HEK293T (cell line): ENCODE measurements around the gene LSAMP.

ENCODE experiments used
- CTCF ChIA-PET: fragments of 350-600 bp; formaldehyde crosslinking; extraction: SDS; loops from one replicate; lab custom pipeline; 2021; ENCODE audit warnings: antibody characterized with exemption, inconsistent platforms; lab: Yijun Ruan, JAX
- POLR2A ChIA-PET: fragments of 350-600 bp; formaldehyde crosslinking; extraction: SDS; loops from one replicate; lab custom pipeline; 2020; ENCODE audit warnings: antibody characterized with exemption, inconsistent platforms; lab: Yijun Ruan, JAX
- DNase-seq: peaks from one replicate; pipeline ENCODE4 v3.0.0; 2012; ENCODE audit warnings: mixed read lengths; ENCODE audit errors: extremely low spot score
- ARNT ChIP-seq: fragments of 450-650 bp; IDR thresholded peaks from 2 replicates; pipeline ENCODE4 v1.6.1; 2017; ENCODE audit warnings: mild to moderate bottlenecking
- BHLHE40 ChIP-seq: fragments of 450-650 bp; IDR thresholded peaks from 2 replicates; pipeline ENCODE4 v1.6.1; 2016; ENCODE audit warnings: mild to moderate bottlenecking, moderate library complexity, borderline replicate concordance
- CTBP1 ChIP-seq: fragments of 450-650 bp; IDR thresholded peaks from 2 replicates; pipeline ENCODE4 v1.6.1; 2016; ENCODE audit warnings: borderline replicate concordance
- ELF4 ChIP-seq: fragments of 450-650 bp; IDR thresholded peaks from 2 replicates; pipeline ENCODE4 v1.6.1; 2017; ENCODE audit warnings: antibody characterized with exemption
- FOXA1 ChIP-seq: fragments of 450-650 bp; IDR thresholded peaks from 2 replicates; pipeline ENCODE4 v1.6.1; 2016; ENCODE audit warnings: mild to moderate bottlenecking
- FOXK2 ChIP-seq: fragments of 450-650 bp; IDR thresholded peaks from 2 replicates; pipeline ENCODE4 v1.6.1; 2016; ENCODE audit warnings: mild to moderate bottlenecking
- FOXM1 ChIP-seq: fragments of 450-650 bp; IDR thresholded peaks from 2 replicates; pipeline ENCODE4 v1.6.1; 2017; ENCODE audit warnings: mild to moderate bottlenecking, borderline replicate concordance
- HDGF ChIP-seq: fragments of 450-650 bp; IDR thresholded peaks from 2 replicates; pipeline ENCODE4 v1.6.1; 2017; ENCODE audit warnings: antibody characterized with exemption, borderline replicate concordance
- L3MBTL2 ChIP-seq: fragments of 450-650 bp; conservative IDR thresholded peaks from 2 replicates; pipeline ENCODE4 v1.6.1; 2016; ENCODE audit warnings: mild to moderate bottlenecking
- LEF1 ChIP-seq: fragments of 450-650 bp; IDR thresholded peaks from 2 replicates; pipeline ENCODE4 v1.6.1; 2017; ENCODE audit warnings: mild to moderate bottlenecking, borderline replicate concordance
- NFRKB ChIP-seq: fragments of 450-650 bp; IDR thresholded peaks from 2 replicates; pipeline ENCODE4 v1.6.1; 2016; ENCODE audit warnings: mild to moderate bottlenecking, moderate library complexity
- SP1 ChIP-seq: fragments of 450-650 bp; IDR thresholded peaks from 2 replicates; pipeline ENCODE4 v1.6.1; 2017
- SUZ12 ChIP-seq: fragments of 450-650 bp; IDR thresholded peaks from 2 replicates; pipeline ENCODE4 v1.6.1; 2016; ENCODE audit warnings: mild to moderate bottlenecking
- TARDBP ChIP-seq: fragments of 450-650 bp; IDR thresholded peaks from 2 replicates; pipeline ENCODE4 v1.6.1; 2016
- ZNF384 ChIP-seq: fragments of 450-650 bp; IDR thresholded peaks from 2 replicates; pipeline ENCODE4 v1.6.1; 2016
- TF ChIP-seq, protein P1 (sequence below): fragments of 450-650 bp; IDR thresholded peaks from 2 replicates; pipeline ENCODE4 v1.6.1; 2016

The LSAMP gene

DNA sequence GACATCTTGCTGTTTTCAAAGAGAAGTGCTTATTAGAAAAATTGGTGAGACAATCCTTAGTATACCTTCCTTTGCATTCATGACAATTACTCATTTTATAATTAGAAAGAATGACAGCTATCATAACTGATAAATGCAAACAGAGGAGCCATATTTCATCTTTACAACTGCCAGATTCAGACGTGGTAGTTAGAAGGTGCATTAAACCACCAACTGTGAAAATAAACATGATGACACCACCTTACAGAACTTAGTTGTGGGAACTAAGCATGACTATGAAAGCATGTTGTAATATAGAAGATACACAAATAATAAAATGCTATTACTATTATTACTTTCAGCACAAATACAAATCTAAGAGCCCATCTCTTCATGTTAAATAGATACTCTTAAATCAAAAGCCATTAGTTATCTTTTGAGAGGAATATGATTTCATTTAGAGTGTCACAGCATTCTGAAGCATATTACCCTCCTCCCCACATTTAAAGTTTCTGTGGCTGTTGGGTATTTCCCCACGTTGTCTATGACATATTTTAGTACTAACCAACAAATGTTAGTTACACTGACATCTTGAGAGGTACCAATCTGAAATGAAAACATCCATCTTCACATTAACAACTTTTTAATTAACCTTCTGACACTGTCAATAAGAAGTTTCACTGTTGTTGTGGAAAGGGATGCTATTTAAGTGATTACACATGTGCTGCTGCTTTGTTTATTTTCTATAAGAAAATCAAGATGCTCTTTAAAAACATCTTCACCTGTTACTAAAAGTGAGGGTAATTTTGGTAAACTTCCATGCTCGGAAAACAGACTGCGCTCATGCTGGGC is 163.8 kb downstream of the LSAMP start:
- CTCF ChIA-PET = no interaction called here
- POLR2A ChIA-PET = no interaction called here
- no peak for DNase-seq
- TF ChIP-seq L3MBTL2 = no peak
- TF ChIP-seq, protein P1, sequence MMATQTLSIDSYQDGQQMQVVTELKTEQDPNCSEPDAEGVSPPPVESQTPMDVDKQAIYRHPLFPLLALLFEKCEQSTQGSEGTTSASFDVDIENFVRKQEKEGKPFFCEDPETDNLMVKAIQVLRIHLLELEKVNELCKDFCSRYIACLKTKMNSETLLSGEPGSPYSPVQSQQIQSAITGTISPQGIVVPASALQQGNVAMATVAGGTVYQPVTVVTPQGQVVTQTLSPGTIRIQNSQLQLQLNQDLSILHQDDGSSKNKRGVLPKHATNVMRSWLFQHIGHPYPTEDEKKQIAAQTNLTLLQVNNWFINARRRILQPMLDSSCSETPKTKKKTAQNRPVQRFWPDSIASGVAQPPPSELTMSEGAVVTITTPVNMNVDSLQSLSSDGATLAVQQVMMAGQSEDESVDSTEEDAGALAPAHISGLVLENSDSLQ = 0 out of 2 replicates have a peak, but pooled peaks have one; percentile 37

DNA sequence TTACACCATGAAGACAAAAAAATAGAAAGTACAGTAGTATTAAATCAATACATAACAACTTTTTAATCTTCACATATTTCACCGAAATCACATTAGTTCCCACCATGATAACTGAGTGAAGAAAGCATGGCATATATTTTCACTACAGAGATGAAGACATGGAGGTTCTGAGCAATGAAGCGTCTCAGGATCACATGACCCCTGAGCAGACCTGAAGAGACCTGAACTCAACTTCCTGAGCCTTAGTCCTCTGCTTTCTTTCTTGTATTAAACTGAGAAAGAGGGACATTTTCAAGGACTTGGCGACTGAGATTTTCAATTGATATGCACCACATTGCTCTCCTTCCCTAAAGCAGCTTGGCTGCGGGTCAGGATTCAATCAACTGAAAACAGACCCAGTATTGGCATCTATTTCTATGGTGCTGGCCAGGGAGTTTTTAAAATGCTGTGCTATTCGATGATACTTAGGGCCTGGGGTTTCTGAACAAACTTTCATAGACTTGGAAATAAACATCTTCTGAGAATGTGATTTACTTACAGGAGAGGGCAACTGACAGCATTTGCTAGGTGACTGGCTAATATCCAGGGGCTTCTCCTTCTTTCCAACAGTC is 165.1 kb downstream of the LSAMP start:
- no peak for TF ChIP-seq CTBP1
- no peak for TF ChIP-seq HDGF
- no peak for TF ChIP-seq ZNF384
- no peak for TF ChIP-seq SUZ12
- TF ChIP-seq TARDBP = no peak
- TF ChIP-seq FOXK2 = no peak
- no peak for TF ChIP-seq ARNT
- TF ChIP-seq ELF4 = no peak
- no peak for TF ChIP-seq FOXA1
- no peak for TF ChIP-seq FOXM1
- TF ChIP-seq NFRKB = no peak
- no peak for TF ChIP-seq LEF1
- no peak for TF ChIP-seq L3MBTL2
- no peak for TF ChIP-seq BHLHE40
- no peak for DNase-seq
- ChIA-PET CTCF (no interaction called here), POLR2A (no interaction called here)

DNA sequence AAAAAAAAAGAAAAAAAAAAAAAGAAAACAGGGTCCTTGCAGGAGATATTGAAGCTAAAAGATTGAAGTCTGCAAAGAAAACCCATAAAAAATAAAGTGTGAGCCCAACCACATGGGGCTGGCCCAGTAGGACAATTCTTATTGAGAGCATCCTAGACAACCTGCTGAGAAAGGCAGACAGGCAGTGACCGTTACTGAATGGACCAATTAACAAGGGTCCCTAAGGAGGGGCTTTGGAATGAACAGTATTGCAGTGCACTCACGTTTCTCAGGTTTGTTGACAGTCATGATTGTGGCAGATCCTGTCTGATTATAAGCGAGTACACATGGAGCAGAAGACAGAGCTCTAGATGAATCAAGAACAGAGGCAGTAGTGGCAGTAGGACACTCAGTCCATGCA is 168.6 kb downstream of the LSAMP start:
- CTCF ChIA-PET = interaction anchor here (0.6 kb wide), 1 partner anchor 46 kb away, joined by 8 read pairs; no protein-coding TSS in a partner anchor
- DNase-seq = no peak
- no peak for TF ChIP-seq L3MBTL2
- TF ChIP-seq ARNT = no peak
- TF ChIP-seq BHLHE40 = no peak
- POLR2A ChIA-PET = no interaction called here

DNA sequence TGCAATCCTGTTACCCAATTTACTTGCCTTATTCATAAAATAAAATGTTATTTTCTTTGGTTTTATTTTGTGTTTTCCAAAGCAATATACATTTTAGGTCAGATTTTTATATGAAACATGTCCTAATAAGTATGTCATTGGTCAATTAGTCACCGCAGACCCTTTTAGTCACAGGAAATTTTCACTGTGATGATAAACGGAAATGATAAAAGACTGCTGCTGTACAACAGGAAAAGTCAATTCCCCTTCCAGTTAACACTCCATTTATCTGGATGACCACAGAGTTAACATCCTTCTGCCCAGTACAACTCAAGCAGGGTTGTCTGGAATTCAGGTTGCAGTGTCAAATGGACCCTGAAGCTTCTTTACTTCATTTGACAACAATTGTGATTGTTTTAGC is 175.2 kb downstream of the LSAMP start:
- POLR2A ChIA-PET = no interaction called here
- CTCF ChIA-PET = no interaction called here
- DNase-seq = no peak
- TF ChIP-seq SUZ12 (no peak), FOXA1 (no peak), NFRKB (no peak), CTBP1 (no peak), ARNT (no peak), TARDBP (no peak), ZNF384 (no peak), FOXK2 (no peak), HDGF (no peak)

DNA sequence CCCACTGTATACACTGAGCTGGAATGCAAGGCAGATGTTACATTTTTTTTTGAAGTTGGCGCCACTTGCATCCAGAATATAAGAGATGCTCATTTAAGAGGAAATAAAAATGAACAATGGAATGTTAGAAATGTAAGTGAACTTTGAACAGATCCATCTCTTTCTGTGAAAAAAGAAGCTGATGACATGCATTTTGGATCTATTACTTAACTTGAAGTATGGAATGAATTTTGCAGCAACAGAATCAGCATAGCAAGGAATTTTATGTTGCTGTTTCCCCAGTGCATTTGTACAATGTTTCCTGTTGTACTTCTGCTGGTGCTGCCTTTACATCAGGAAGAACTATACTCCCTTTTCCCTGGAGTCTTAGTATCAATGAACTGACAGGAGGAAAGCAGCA is 178.2 kb downstream of the LSAMP start:
- TF ChIP-seq ELF4 (no peak), FOXK2 (no peak), SUZ12 (no peak), ZNF384 (no peak), HDGF (no peak), L3MBTL2 (no peak), CTBP1 (no peak), TARDBP (no peak), NFRKB (no peak), FOXA1 (no peak), SP1 (no peak), FOXM1 (no peak), BHLHE40 (no peak), ARNT (no peak)
- TF ChIP-seq, protein P1 = no peak
- no peak for DNase-seq
- CTCF ChIA-PET = no interaction called here
- POLR2A ChIA-PET = no interaction called here

DNA sequence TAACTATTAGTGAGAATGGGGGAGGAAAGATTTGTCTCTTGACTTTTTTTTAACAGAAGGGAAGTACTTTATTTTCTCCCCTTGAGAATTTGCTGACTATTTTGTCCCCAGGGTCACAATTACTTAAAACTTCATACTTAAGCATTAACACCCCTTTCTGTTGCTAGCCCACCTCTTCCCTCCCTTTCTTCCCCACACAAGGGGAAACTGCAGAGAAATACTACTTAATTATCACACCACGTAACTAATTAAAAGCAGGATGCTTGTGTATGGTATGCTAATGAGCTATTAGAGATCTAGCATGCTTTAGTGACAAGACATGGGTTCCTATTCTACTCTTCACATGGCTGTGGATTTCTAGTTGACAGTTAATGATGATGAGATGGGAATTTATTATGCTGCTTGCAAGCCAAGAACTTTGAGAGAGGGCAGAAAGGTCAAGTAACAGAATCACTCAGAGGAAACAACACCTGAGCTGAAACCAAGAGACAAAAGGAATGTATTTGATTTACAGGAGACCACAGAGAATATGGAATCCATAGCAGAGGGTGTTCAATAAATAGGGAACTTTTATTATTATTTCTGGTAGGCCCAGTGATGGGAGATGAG is 179.2 kb downstream of the LSAMP start:
- ChIA-PET POLR2A (no interaction called here), CTCF (no interaction called here)
- no peak for DNase-seq
- no peak for TF ChIP-seq BHLHE40
- TF ChIP-seq ARNT = no peak
- TF ChIP-seq NFRKB = no peak
- no peak for TF ChIP-seq HDGF
- TF ChIP-seq ZNF384 = no peak
- TF ChIP-seq, protein P1 = no peak
- no peak for TF ChIP-seq FOXK2
- no peak for TF ChIP-seq TARDBP
- no peak for TF ChIP-seq FOXA1
- TF ChIP-seq CTBP1 = no peak
- no peak for TF ChIP-seq FOXM1
- no peak for TF ChIP-seq L3MBTL2
- TF ChIP-seq LEF1 = no peak
- TF ChIP-seq SP1 = no peak
- no peak for TF ChIP-seq ELF4
- TF ChIP-seq SUZ12 = no peak
